Gastrocnemius medialis (tissue), 4 donors: ENCODE data around the gene ASPHD1.
"Not testable (repeated sequence)": the region's sequence is repeated elsewhere in the genome, so short reads cannot be mapped to it uniquely, and the experiment has no call there.

Source experiments
- CTCF ChIP-seq, 5 experiments: fragments of 450-650 bp in 3 of 5; fragments of 200-600 bp in 2 of 5; sonication (generic) in 2 of 5; IDR thresholded peaks in 4 of 5; conservative IDR thresholded peaks in 1 of 5; 1 replicate in 4 of 5; 2 replicates in 1 of 5; pipeline ENCODE4 v1.5.1; 2016 to 2019; ENCODE audit warnings: antibody characterized with exemption in 5 of 5, mild to moderate bottlenecking in 3 of 5, moderate library complexity in 3 of 5
- POLR2A ChIP-seq, 2 donors: fragments of 450-650 bp; IDR thresholded peaks; one replicate each; pipeline ENCODE4 v1.6.1; 2017; ENCODE audit warnings: antibody characterized with exemption in 2 of 2, mild to moderate bottlenecking in 2 of 2, moderate library complexity in 2 of 2

- not testable (repeated sequence) for TF ChIP-seq CTCF (IDR thresholded peaks at IDR 0.05 in 4 of 5, conservative IDR thresholded peaks at IDR 0.05 in 1 of 5); POLR2A (IDR thresholded peaks at IDR 0.05)
Observed at GRCh38 chr16:29889372-29889771, 10.9 kb upstream of the ASPHD1 start.
